ENCODE measurements around the gene TRAF3IP3. TPM values are rescaled to one million over a fixed set of nuclear protein-coding genes. Genes with fewer than 3 reads are reported as not detected.

The TRAF3IP3 gene
- total RNA-seq, 6 experiments from 2014 or later, result 0.95 to 7.7 (median 1.6) TPM

GRCh38 chr1:209810783-209811182 is 54.9 kb downstream of the TRAF3IP3 start:
- WGBS (ENCODE audit: insufficient coverage, low coverage, low lambda C conversion rate, missing lambda C conversion rate), result 63% methylated on average over 4 of the region's 5 CpGs
- Histone ChIP-seq H3K4me3 (no peak overlapping the region), H3K36me3 (no peaks in the 10 kb centered on the region), H3K27me3 (no peaks in the 10 kb centered on the region), H3K4me1 (no peaks in the 10 kb centered on the region), H3K27ac (no peak overlapping the region), H3K9me3 (no peaks in the 10 kb centered on the region)
- TF ChIP-seq CTCF (IDR thresholded peaks at IDR 0.05), result no peak
- TF ChIP-seq POLR2A (IDR thresholded peaks at IDR 0.05), result no peak
- no peak for DNase-seq
- intact Hi-C loops (cut with DNase I), result no loop called here
- ATAC-seq, result no peak

GRCh38 chr1:209813902-209814301 is 58.0 kb downstream of the TRAF3IP3 start:
- Histone ChIP-seq H3K36me3 (no peaks in the 10 kb centered on the region), H3K9me3 (no peaks in the 10 kb centered on the region), H3K4me1 (no peaks in the 10 kb centered on the region), H3K27me3 (no peaks in the 10 kb centered on the region), H3K4me3 (no peak overlapping the region), H3K27ac (no peak overlapping the region)
- no peak for ATAC-seq
- TF ChIP-seq POLR2A (IDR thresholded peaks at IDR 0.05), result no peak
- no peak for TF ChIP-seq CTCF (IDR thresholded peaks at IDR 0.05)
- intact Hi-C loops (cut with DNase I), result no loop called here
- WGBS (ENCODE audit: insufficient coverage, low coverage, low lambda C conversion rate, missing lambda C conversion rate), result 87% methylated on average over 4 of the region's 4 CpGs
- DNase-seq, result no peak

- Histone ChIP-seq H3K9me3 (no peaks in the 10 kb centered on the region), H3K4me3 (no peak overlapping the region)
These were observed 59.6 kb downstream of the TRAF3IP3 start for GRCh38 chr1:209815490-209815889.

GRCh38 chr1:209815931-209816341 is 60.1 kb downstream of the TRAF3IP3 start:
- H3K4me3 ChIP-seq, result no peak overlapping the region
- DNase-seq (no peak), ATAC-seq (no peak)
- 46% methylated on average over 3 of the region's 6 CpGs for whole genome bisulfite sequencing (ENCODE audit: insufficient coverage, low coverage, low lambda C conversion rate, missing lambda C conversion rate)
- no peaks in the 10 kb centered on the region for H3K4me1 ChIP-seq
- H3K27ac ChIP-seq, result no peak overlapping the region
- no peaks in the 10 kb centered on the region for H3K27me3 ChIP-seq
- no peaks in the 10 kb centered on the region for H3K9me3 ChIP-seq
- H3K36me3 ChIP-seq, result no peaks in the 10 kb centered on the region
- no peak for TF ChIP-seq POLR2A (IDR thresholded peaks at IDR 0.05)
- TF ChIP-seq CTCF (IDR thresholded peaks at IDR 0.05), result no peak
- intact Hi-C loops (cut with DNase I), result no loop called here

More at GRCh38 chr1:209815490-209815889, 59.6 kb downstream of the TRAF3IP3 start:
- 81% methylated on average over 3 of the region's 3 CpGs for WGBS (ENCODE audit: insufficient coverage, low coverage, low lambda C conversion rate, missing lambda C conversion rate)
- Histone ChIP-seq H3K27me3 (no peaks in the 10 kb centered on the region), H3K4me1 (no peaks in the 10 kb centered on the region), H3K36me3 (no peaks in the 10 kb centered on the region), H3K27ac (no peak overlapping the region)
- DNase-seq (no peak), ATAC-seq (no peak)
- TF ChIP-seq CTCF (IDR thresholded peaks at IDR 0.05) (no peak), POLR2A (IDR thresholded peaks at IDR 0.05) (no peak)
- intact Hi-C loops (cut with DNase I), result no loop called here

- no peaks in the 10 kb centered on the region for H3K4me1 ChIP-seq
- no peak overlapping the region for H3K4me3 ChIP-seq
- no peaks in the 10 kb centered on the region for H3K27me3 ChIP-seq
- TF ChIP-seq POLR2A (IDR thresholded peaks at IDR 0.05), result no peak
- TF ChIP-seq CTCF (IDR thresholded peaks at IDR 0.05), result no peak
- H3K27ac ChIP-seq, result no peak overlapping the region
- ATAC-seq, result no peak
- no peaks in the 10 kb centered on the region for H3K9me3 ChIP-seq
- 83% methylated on average over 2 of the region's 3 CpGs for WGBS (ENCODE audit: insufficient coverage, low coverage, low lambda C conversion rate, missing lambda C conversion rate)
- H3K36me3 ChIP-seq, result no peaks in the 10 kb centered on the region
- intact Hi-C loops (cut with DNase I), result no loop called here
- DNase-seq, result no peak
These were observed 61.1 kb downstream of the TRAF3IP3 start for GRCh38 chr1:209816923-209817322.

All from right lobe of liver (tissue), 6 donors.